Measurements from ENCODE around the gene TCOF1.

The TCOF1 gene

GRCh38 chr5:150431574-150431973, 74.1 kb downstream of the TCOF1 start:
- DNase-seq, result no peak

DNA sequence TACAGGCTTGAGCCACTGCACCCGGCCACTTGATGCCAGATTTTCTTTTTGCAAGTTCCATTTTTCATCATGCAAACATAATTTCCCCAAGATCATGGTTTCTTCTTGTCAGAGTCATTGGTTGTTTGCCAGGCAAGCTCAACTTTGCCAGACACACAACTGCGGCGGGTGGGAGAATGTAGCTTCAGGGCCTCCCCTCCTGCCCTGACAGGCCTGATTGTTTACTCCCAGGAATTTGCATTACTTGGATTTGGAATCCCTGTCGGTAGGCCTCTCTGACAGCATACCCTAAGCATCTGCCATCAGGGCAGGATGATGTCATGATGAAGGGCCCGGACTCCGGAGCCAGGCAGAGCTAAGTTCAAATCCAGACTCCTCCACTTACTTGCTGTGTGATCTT, 77.0 kb downstream of the TCOF1 start:
- DNase-seq, result no peak

GRCh38 chr5:150436141-150436680, 78.7 kb downstream of the TCOF1 start:
- peak; percentile 23 for DNase-seq

DNA sequence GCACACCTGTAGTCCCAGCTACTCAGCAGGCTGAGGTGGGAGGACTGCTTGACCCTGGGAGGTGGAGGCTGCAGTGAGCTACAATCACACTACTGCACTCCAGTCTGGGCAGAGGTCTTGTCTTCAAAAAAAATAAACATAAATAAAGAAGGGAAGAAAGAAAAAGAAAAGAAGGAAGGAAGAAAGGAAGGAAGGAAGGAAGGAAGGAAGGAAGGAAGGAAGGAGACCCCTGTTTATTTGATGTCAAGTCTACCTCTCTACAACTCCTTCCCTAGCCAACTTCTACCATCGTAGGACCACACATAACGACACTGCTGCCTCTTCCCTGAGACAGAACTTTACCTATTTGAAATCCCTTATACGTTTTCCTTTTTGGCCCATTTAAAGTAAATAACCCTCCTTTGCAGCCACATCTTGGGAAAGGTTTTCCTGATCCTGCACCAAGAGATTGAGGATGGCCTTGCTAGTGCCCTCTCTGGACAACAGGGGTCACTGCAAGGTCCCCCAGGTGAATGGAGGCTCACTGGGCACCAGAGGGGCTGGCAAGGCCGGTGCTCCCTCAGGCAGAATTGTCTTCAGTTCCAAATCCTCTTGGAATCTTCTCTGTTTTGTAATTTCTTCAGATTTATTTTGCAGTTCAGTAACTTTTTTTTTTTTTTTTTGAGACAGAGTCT, 81.5 kb downstream of the TCOF1 start:
- no peak for DNase-seq

- no peak for DNase-seq
Measured at GRCh38 chr5:150440948-150441812, 83.7 kb downstream of the TCOF1 start.

GRCh38 chr5:150441813-150442698, 84.6 kb downstream of the TCOF1 start:
- no peak for DNase-seq

GRCh38 chr5:150442699-150443080, 85.2 kb downstream of the TCOF1 start:
- no peak for DNase-seq

DNA sequence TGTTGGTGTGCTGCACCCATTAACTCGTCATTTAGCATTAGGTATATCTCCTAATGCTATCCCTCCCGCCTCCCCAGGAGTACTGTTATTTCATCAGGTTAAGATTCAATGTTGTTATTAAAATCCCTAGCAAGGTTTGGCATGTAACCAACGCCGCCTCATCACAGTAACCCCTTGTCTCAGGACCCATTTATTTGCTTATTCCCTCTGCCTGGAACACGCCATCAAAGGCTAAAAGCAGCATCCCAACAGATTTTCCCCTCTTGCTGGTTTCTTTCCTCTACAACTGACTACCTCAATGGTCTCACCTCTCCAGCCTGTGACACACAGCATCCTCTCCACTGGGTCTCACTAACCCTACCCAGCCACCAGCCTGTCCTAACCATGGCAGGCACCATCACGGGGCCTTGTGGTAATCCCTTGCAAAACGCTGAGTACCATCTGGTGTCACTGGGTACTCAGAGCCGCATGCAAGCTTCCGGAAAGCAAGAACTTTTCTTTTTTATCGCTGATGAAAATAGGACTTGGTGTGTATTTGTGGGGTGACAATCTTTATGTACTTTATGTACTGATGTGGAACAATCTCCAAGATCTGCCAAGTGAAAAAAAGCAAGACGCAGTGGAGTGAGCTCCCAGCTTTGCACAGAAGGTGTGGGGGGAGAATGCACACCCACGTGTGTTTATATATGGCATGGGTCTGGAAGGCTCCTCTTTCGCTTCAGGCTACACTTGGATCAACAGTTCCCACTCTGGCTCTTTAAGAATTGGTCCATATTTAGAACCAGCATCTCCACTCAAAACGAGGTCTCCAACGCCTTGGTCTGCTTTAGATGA, 86.0 kb downstream of the TCOF1 start:
- no peak for DNase-seq

DNA sequence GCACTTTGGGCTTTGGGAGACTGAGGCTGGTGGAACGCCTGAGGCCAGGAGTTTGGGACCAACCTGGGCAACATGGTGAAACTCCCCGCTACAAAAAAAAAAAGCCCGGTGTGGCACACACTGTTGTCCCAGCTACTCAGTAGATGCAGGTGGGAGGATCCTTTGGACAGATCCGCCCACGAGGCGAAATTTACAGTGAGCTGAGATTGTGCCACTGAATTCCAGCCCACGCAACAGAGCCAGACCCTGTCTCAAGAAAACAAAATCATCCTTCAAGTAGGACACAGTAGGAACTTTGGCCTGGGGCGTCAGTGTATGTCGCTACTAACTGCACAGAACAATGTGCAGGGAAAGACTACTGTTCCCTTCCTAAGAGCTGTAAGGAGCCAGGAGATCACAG, 87.3 kb downstream of the TCOF1 start:
- no peak for DNase-seq

DNA sequence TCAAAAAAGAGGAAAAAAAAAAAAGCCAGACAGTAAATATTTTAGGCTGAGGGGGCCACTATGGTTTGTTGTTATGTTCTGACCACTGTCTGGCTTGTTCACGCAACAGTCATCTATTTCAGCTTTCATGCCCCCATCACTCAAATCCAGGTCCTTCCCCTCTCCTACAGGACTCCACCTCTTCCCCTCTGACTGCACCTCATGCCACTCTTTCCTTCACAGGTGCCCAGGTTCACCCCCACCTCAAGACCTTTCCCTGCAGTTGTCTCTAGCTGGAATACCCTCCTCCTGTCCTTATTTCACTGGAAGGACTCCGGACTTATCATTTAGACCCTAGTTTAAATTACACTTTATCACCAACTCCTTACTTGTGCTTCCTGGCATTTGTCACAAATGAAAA, 88.6 kb downstream of the TCOF1 start:
- DNase-seq, result no peak

DNA sequence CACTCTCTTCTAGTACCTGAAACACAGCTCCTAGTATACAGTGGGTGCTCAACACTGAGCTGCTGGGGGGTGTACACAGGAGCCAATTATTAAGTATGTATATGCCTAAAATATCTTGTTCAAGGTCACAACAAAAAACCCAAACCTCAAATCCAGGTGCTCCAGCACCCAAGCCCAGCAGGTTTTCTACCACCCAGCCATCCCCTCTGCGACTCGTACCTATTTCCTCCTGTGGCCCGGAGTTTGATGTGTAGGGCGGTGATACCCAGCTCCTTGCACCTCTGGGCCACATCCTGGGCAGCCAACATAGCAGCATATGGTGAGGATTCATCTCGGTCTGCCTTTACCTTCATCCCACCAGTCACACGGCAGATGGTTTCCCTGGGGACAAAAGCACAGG, 89.1 kb downstream of the TCOF1 start:
- no peak for DNase-seq

DNA sequence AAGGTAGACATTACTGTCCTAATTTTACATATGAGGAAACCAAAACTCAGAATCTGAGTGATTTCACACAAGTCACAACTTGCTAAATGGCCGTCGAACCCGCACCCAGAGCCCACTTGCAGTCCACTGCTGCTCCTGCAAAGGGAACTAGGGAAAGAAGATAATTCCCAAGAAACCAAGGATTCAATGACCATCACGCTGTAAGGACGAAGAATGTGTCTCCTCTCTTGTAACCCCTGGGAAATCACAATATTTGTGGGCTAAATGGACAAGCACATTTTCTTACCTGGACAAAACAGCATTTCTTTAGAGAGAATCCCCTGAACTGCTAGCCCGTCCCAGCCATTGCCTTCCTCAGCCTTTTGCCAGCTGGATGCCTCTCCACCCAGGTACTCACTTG, 89.7 kb downstream of the TCOF1 start:
- DNase-seq, result no peak

DNA sequence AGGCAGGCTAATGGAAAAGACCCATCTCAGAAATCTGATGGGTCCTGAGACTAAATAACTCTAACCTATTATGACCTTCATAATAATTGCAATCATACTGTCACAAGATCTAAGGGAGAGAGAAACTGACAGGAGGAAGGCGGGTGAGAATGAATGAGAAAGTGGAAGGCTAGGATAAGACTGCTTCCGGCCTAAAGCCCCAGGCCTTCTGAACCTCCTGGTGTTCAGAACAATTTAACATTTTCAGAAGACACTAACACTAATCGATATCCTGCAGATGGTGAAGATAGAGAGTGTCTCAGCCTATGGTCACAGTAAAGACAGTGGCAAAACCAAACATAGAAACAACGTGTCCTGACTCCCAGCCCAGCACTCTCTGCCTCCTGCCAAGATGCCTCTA, 90.8 kb downstream of the TCOF1 start:
- DNase-seq, result no peak

GRCh38 chr5:150448952-150449516, 91.5 kb downstream of the TCOF1 start:
- DNase-seq, result no peak

Data from DMS153 (cell line).